GM12878 (cell line): ENCODE measurements around the gene BPIFA1. TPM values are rescaled to one million over a fixed set of nuclear protein-coding genes. Genes with fewer than 3 reads are reported as not detected.

Source experiments
- ATAC-seq: fragments of 200-7000 bp; cut with Tn5 transposase; 3 replicates; pipeline ENCODE4 v1.9.1; 2020; ENCODE audit warnings: mild to moderate bottlenecking, moderate library complexity
- BruUV-seq: library from RNA; stranded (reverse); fragments of 400-500 nt; replicated peaks from 2 replicates; lab custom pipeline; 2021; lab: Mats Ljungman, UMichigan
- CTCF ChIA-PET: fragments of 300-600 bp; sonication (Branson Sonifier 250); formaldehyde crosslinking; extraction: SDS; loops from one replicate; lab custom pipeline; 2021; ENCODE audit warnings: inconsistent platforms; lab: Yijun Ruan, JAX
- POLR2A ChIA-PET: fragments of 350-600 bp; formaldehyde crosslinking; extraction: SDS; loops from one replicate; lab custom pipeline; 2021; ENCODE audit warnings: inconsistent platforms; lab: Charles Lee
- RAD21 ChIA-PET: fragments of 300-600 bp; sonication (Branson Sonifier 250); formaldehyde crosslinking; loops from one replicate; lab custom pipeline; 2023; ENCODE audit warnings: antibody characterized with exemption; ENCODE audit not compliant: unreplicated experiment; lab: Charles Lee
- SMC1A ChIA-PET: fragments of 300-600 bp; sonication (Branson Sonifier 250); formaldehyde crosslinking; loops from one replicate; lab custom pipeline; 2023; ENCODE audit not compliant: unreplicated experiment, uncharacterized antibody; lab: Charles Lee
- DNase-seq: peaks from one replicate; pipeline ENCODE4 v3.0.0-alpha.2; 2011; ENCODE audit warnings: low read depth, low spot score
- FAIRE-seq: peaks from 3 replicates; lab custom pipeline; 2011; peaks lifted over from hg19 to GRCh38; lab: Jason Lieb, UNC
- H2AFZ ChIP-seq: 2 replicates; pipeline ENCODE4 v1.6.0; 2011; ENCODE audit warnings: low read depth, low read length, control low read depth; ENCODE audit not compliant: control insufficient read depth
- H3K27ac ChIP-seq: 2 replicates; pipeline ENCODE4 v1.5.1; 2011; ENCODE audit warnings: control low read depth; ENCODE audit not compliant: control insufficient read depth, insufficient read depth
- H3K27me3 ChIP-seq, 2 experiments: replicated peaks in 1 of 2; 2 replicates each; pipeline versions ENCODE4 v1.6.0 to v1.6.1; 2011; ENCODE audit warnings: low read length in 1 of 2; ENCODE audit not compliant: control insufficient read depth in 2 of 2, insufficient read depth in 2 of 2
- H3K36me3 ChIP-seq, 2 experiments: 2 replicates each; pipeline ENCODE4 v1.5.1; 2011; ENCODE audit warnings: low read length in 1 of 2; ENCODE audit not compliant: control insufficient read depth in 2 of 2, insufficient read depth in 2 of 2
- H3K4me1 ChIP-seq: 2 replicates; pipeline ENCODE4 v1.6.1; 2011; ENCODE audit warnings: mild to moderate bottlenecking, low read length, moderate library complexity, mixed read lengths; ENCODE audit not compliant: control insufficient read depth, insufficient read depth
- H3K4me2 ChIP-seq: 2 replicates; pipeline ENCODE4 v1.6.0; 2011; ENCODE audit warnings: control low read depth; ENCODE audit not compliant: control insufficient read depth, insufficient read depth
- H3K4me3 ChIP-seq: fragments of 200-600 bp; sonication (generic); 2 replicates; pipeline ENCODE4 v1.5.1; 2016
- H3K79me2 ChIP-seq: 2 replicates; pipeline ENCODE4 v1.6.0; 2011; ENCODE audit warnings: low read length; ENCODE audit not compliant: control insufficient read depth, insufficient read depth
- H3K9ac ChIP-seq: 2 replicates; pipeline ENCODE4 v1.8.0; 2011; ENCODE audit warnings: low read length, control low read depth, mixed read lengths; ENCODE audit not compliant: control insufficient read depth, insufficient read depth
- H3K9me3 ChIP-seq: replicated peaks from 3 replicates; pipeline ENCODE4 v1.5.1; 2011; ENCODE audit warnings: mild to moderate bottlenecking, low read length; ENCODE audit not compliant: control insufficient read depth, insufficient read depth
- H4K20me1 ChIP-seq: 2 replicates; pipeline ENCODE4 v1.6.0; 2011; ENCODE audit not compliant: control insufficient read depth, insufficient read depth
- BRCA1 ChIP-seq: IDR thresholded peaks from 2 replicates; pipeline ENCODE4 v1.6.1; 2011; ENCODE audit warnings: low read depth, low read length, improper control_type of control experiment
- CBX5 ChIP-seq: sonication (generic); IDR thresholded peaks from 2 replicates; pipeline ENCODE4 v1.6.1; 2016; ENCODE audit warnings: low read depth, moderate library complexity, mild to moderate bottlenecking, inconsistent platforms
- CHD4 ChIP-seq: fragments of 200-600 bp; sonication (generic); IDR thresholded peaks from 2 replicates; pipeline ENCODE4 v1.6.1; 2016; ENCODE audit warnings: mild to moderate bottlenecking
- IRF4 ChIP-seq: IDR thresholded peaks from 2 replicates; pipeline ENCODE4 v1.6.1; 2011; ENCODE audit warnings: low read depth, low read length
- LARP7 ChIP-seq: fragments of 450-650 bp; IDR thresholded peaks from 2 replicates; pipeline ENCODE4 v1.6.1; 2017; ENCODE audit warnings: mild to moderate bottlenecking
- POLR2A ChIP-seq: IDR thresholded peaks from 2 replicates; pipeline ENCODE4 v1.6.1; 2011; ENCODE audit warnings: low read depth, mild to moderate bottlenecking, low read length
- RAD21 ChIP-seq: IDR thresholded peaks from 2 replicates; pipeline ENCODE4 v1.6.1; 2011; ENCODE audit warnings: mild to moderate bottlenecking, low read depth, low read length, moderate library complexity; ENCODE audit not compliant: insufficient read depth
- RCOR1 ChIP-seq: conservative IDR thresholded peaks from 2 replicates; pipeline ENCODE4 v1.6.1; 2012; ENCODE audit warnings: low read depth, low read length, improper control_type of control experiment
- STAT3 ChIP-seq: IDR thresholded peaks from 2 replicates; pipeline ENCODE4 v1.6.1; 2011; ENCODE audit warnings: low read depth, low read length, improper control_type of control experiment
- ZZZ3 ChIP-seq: IDR thresholded peaks from 2 replicates; pipeline ENCODE4 v1.6.1; 2011; ENCODE audit warnings: low read depth; ENCODE audit not compliant: control insufficient read depth, insufficient read length
- WGBS: methylation state at CpG from one replicate; pipeline ENCODE4 v1.1.6; 2016; ENCODE audit warnings: low lambda C conversion rate; ENCODE audit not compliant: insufficient replicate concordance, insufficient coverage; ENCODE audit errors: missing lambda C conversion rate; 5-methylcytosine and 5-hydroxymethylcytosine counted together
- in situ Hi-C: fragments of 300-500 bp; cut with MboI; formaldehyde crosslinking; loops from 9 replicates; pipeline ENCODE4 v1.14.3; 2018; ENCODE audit warnings: mixed read lengths
- intact Hi-C: fragments of 100-400 bp; cut with micrococcal nuclease; formaldehyde crosslinking; loops from one replicate; pipeline ENCODE4 v1.14.2; 2022; ENCODE audit not compliant: unreplicated experiment
- polyA plus RNA-seq, 11 experiments: library from polyadenylated mRNA; depleted of rRNA in 4 of 11; unstranded in 6 of 11; stranded (reverse) in 5 of 11; fragments of >200 nt; fragmentation: Nextera tagmentation in 4 of 11; fragmentation: Illumina TruSeq in 1 of 11; extraction: Ambion mirVana in 4 of 11; extraction: Trizol in 1 of 11; gene quantifications; 1 replicate in 1 of 11; 2 replicates in 10 of 11; pipeline versions ENCODE4 v1.2.1 to v1.2.3, GENCODE V29; 2011 to 2016; ENCODE audit warnings: inconsistent platforms in 2 of 11, missing spikeins in 2 of 11, low read depth in 1 of 11
- total RNA-seq, 4 experiments: library from RNA; depleted of rRNA in 3 of 4; stranded (reverse); fragments of >200 nt in 3 of 4; fragmentation: Illumina TruSeq in 1 of 4; extraction: Trizol in 1 of 4; gene quantifications; 2 replicates each; pipeline versions ENCODE4 v1.2.1 to v1.2.3, GENCODE V29; 2013 to 2021
- TF ChIP-seq, protein P1 (sequence below): fragments of 450-650 bp; formaldehyde crosslinking; IDR thresholded peaks from 2 replicates; pipeline ENCODE4 v1.4.0; 2020; ENCODE audit warnings: mild to moderate bottlenecking, moderate library complexity
- TF ChIP-seq, protein P2 (sequence below): IDR thresholded peaks from 2 replicates; pipeline ENCODE4 v1.6.1; 2012; ENCODE audit warnings: mild to moderate bottlenecking, low read depth, low read length
- TF ChIP-seq, protein P3 (sequence below): fragments of 150-350 bp; IDR thresholded peaks from 2 replicates; pipeline ENCODE4 v1.6.1; 2014; ENCODE audit warnings: mild to moderate bottlenecking, low read depth, low read length
- TF ChIP-seq, protein P4 (sequence below): fragments of 450-650 bp; IDR thresholded peaks from 2 replicates; pipeline ENCODE4 v1.6.1; 2017; ENCODE audit warnings: antibody characterized with exemption, mild to moderate bottlenecking, moderate library complexity

Gene BPIFA1
- total and polyA plus RNA-seq, 10 of the 15 experiments (the other 5 are each of a cell fraction or from before 2014, with no cell fraction given) = not detected

DNA sequence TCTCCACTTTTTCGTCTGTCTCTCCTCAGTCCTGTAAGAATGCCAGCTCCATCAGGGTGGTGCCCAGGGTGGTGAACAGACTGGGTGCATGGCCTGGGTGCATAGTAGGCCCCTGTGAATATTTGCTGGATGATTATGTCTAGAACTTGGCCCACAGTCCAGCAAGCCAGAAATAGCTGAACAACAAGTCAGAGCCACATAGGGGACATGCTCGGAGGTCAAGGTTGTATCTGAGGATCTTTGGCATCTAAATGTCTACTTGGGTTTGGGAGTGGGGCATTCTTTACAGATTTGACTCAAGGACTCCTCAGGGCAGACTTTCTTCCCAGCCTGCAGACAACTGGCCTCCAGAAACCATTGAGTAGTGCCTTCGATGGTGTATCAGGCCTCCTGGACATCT is 36.8 kb upstream of the BPIFA1 start:
- intact Hi-C loops = no loop called here
- FAIRE-seq = no peak
- TF ChIP-seq RAD21 (no peak), ZZZ3 (no peak), POLR2A (no peak), LARP7 (no peak), STAT3 (no peak), IRF4 (no peak), CBX5 (no peak), RCOR1 (no peak), BRCA1 (no peak), CHD4 (no peak)
- TF ChIP-seq, protein P1, sequence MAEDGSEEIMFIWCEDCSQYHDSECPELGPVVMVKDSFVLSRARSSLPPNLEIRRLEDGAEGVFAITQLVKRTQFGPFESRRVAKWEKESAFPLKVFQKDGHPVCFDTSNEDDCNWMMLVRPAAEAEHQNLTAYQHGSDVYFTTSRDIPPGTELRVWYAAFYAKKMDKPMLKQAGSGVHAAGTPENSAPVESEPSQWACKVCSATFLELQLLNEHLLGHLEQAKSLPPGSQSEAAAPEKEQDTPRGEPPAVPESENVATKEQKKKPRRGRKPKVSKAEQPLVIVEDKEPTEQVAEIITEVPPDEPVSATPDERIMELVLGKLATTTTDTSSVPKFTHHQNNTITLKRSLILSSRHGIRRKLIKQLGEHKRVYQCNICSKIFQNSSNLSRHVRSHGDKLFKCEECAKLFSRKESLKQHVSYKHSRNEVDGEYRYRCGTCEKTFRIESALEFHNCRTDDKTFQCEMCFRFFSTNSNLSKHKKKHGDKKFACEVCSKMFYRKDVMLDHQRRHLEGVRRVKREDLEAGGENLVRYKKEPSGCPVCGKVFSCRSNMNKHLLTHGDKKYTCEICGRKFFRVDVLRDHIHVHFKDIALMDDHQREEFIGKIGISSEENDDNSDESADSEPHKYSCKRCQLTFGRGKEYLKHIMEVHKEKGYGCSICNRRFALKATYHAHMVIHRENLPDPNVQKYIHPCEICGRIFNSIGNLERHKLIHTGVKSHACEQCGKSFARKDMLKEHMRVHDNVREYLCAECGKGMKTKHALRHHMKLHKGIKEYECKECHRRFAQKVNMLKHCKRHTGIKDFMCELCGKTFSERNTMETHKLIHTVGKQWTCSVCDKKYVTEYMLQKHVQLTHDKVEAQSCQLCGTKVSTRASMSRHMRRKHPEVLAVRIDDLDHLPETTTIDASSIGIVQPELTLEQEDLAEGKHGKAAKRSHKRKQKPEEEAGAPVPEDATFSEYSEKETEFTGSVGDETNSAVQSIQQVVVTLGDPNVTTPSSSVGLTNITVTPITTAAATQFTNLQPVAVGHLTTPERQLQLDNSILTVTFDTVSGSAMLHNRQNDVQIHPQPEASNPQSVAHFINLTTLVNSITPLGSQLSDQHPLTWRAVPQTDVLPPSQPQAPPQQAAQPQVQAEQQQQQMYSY (CRISPR knock-in tag) = no peak
- TF ChIP-seq, protein P2, sequence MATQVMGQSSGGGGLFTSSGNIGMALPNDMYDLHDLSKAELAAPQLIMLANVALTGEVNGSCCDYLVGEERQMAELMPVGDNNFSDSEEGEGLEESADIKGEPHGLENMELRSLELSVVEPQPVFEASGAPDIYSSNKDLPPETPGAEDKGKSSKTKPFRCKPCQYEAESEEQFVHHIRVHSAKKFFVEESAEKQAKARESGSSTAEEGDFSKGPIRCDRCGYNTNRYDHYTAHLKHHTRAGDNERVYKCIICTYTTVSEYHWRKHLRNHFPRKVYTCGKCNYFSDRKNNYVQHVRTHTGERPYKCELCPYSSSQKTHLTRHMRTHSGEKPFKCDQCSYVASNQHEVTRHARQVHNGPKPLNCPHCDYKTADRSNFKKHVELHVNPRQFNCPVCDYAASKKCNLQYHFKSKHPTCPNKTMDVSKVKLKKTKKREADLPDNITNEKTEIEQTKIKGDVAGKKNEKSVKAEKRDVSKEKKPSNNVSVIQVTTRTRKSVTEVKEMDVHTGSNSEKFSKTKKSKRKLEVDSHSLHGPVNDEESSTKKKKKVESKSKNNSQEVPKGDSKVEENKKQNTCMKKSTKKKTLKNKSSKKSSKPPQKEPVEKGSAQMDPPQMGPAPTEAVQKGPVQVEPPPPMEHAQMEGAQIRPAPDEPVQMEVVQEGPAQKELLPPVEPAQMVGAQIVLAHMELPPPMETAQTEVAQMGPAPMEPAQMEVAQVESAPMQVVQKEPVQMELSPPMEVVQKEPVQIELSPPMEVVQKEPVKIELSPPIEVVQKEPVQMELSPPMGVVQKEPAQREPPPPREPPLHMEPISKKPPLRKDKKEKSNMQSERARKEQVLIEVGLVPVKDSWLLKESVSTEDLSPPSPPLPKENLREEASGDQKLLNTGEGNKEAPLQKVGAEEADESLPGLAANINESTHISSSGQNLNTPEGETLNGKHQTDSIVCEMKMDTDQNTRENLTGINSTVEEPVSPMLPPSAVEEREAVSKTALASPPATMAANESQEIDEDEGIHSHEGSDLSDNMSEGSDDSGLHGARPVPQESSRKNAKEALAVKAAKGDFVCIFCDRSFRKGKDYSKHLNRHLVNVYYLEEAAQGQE = no peak
- TF ChIP-seq, protein P3, sequence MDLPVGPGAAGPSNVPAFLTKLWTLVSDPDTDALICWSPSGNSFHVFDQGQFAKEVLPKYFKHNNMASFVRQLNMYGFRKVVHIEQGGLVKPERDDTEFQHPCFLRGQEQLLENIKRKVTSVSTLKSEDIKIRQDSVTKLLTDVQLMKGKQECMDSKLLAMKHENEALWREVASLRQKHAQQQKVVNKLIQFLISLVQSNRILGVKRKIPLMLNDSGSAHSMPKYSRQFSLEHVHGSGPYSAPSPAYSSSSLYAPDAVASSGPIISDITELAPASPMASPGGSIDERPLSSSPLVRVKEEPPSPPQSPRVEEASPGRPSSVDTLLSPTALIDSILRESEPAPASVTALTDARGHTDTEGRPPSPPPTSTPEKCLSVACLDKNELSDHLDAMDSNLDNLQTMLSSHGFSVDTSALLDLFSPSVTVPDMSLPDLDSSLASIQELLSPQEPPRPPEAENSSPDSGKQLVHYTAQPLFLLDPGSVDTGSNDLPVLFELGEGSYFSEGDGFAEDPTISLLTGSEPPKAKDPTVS = no peak
- TF ChIP-seq, protein P4, sequence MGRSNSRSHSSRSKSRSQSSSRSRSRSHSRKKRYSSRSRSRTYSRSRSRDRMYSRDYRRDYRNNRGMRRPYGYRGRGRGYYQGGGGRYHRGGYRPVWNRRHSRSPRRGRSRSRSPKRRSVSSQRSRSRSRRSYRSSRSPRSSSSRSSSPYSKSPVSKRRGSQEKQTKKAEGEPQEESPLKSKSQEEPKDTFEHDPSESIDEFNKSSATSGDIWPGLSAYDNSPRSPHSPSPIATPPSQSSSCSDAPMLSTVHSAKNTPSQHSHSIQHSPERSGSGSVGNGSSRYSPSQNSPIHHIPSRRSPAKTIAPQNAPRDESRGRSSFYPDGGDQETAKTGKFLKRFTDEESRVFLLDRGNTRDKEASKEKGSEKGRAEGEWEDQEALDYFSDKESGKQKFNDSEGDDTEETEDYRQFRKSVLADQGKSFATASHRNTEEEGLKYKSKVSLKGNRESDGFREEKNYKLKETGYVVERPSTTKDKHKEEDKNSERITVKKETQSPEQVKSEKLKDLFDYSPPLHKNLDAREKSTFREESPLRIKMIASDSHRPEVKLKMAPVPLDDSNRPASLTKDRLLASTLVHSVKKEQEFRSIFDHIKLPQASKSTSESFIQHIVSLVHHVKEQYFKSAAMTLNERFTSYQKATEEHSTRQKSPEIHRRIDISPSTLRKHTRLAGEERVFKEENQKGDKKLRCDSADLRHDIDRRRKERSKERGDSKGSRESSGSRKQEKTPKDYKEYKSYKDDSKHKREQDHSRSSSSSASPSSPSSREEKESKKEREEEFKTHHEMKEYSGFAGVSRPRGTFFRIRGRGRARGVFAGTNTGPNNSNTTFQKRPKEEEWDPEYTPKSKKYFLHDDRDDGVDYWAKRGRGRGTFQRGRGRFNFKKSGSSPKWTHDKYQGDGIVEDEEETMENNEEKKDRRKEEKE = no peak

More for the DNA sequence above, 36.8 kb upstream of the BPIFA1 start:
- CTCF ChIA-PET = no interaction called here
- in situ Hi-C loops = no loop called here
- POLR2A ChIA-PET = no interaction called here
- ATAC-seq (no peak), DNase-seq (no peak)
- WGBS = 7% methylated on average over 3 of the region's 3 CpGs
- no TSS peak for BruUV-seq
- no peaks in the 10 kb centered on the region for H4K20me1 ChIP-seq
- H3K27me3 ChIP-seq = no peaks in the 10 kb centered on the region; a peak in 2 of 4 replicates
- RAD21 ChIA-PET = interaction anchor here (0.5 kb wide), 1 partner anchor 100 kb away, joined by 3 read pairs; no protein-coding TSS in a partner anchor
- no peak overlapping the region for H3K9ac ChIP-seq
- H3K4me1 ChIP-seq = no peaks in the 10 kb centered on the region
- no peak overlapping the region for H3K4me3 ChIP-seq
- no peak overlapping the region for H3K4me2 ChIP-seq
- H3K27ac ChIP-seq = no peak overlapping the region
- no peaks in the 10 kb centered on the region for H3K9me3 ChIP-seq
- no peak overlapping the region for H2AFZ ChIP-seq
- H3K36me3 ChIP-seq = no peaks in the 10 kb centered on the region
- SMC1A ChIA-PET = no interaction called here
- no peaks in the 10 kb centered on the region for H3K79me2 ChIP-seq
